K562 (cell line): Measurements from ENCODE around the gene EPHA4. TPM values are rescaled to one million over a fixed set of nuclear protein-coding genes. Genes with fewer than 3 reads are reported as not detected.

Source experiments
- ATAC-seq: fragments of 200-7000 bp; cut with Tn5 transposase; 3 replicates; pipeline ENCODE4 v1.9.1; 2020; ENCODE audit warnings: moderate library complexity
- BruUV-seq: library from RNA; stranded (reverse); fragments of 400-500 nt; replicated peaks from 2 replicates; lab custom pipeline; 2021; lab: Mats Ljungman, UMichigan
- CTCF ChIA-PET: fragments of 300-600 bp; formaldehyde crosslinking; extraction: SDS; loops from one replicate; lab custom pipeline; 2021; ENCODE audit warnings: low intra/inter-chr PET ratio; lab: Yijun Ruan, JAX
- POLR2A ChIA-PET: fragments of 300-600, 350-650 bp; sonication (Branson Sonifier 250); formaldehyde crosslinking; extraction: SDS; loops from one replicate; lab custom pipeline; 2021; ENCODE audit warnings: antibody characterized with exemption, inconsistent platforms; lab: Yijun Ruan, JAX
- DNase-seq, 4 experiments: peaks; one replicate each; pipeline versions ENCODE4 v3.0.0 to v3.0.0-alpha.2; 2011 to 2018; ENCODE audit warnings: low spot score in 3 of 4, mixed read lengths in 3 of 4; ENCODE audit errors: extremely low read depth in 1 of 4
- FAIRE-seq: peaks from 2 replicates; lab custom pipeline; 2011; peaks lifted over from hg19 to GRCh38; lab: Jason Lieb, UNC
- H2AFZ ChIP-seq: 2 replicates; pipeline ENCODE4 v1.6.0; 2011; ENCODE audit warnings: low read depth, low read length, control low read depth, inconsistent platforms
- H3K27ac ChIP-seq: fragments of 200-600 bp; 3 replicates; pipeline ENCODE4 v1.8.0; 2011; ENCODE audit warnings: low read depth, mild to moderate bottlenecking, control low read depth, inconsistent platforms, low read length, moderate library complexity, mixed read lengths; ENCODE audit errors: extremely low read depth
- H3K27me3 ChIP-seq, 2 experiments: fragments of 300-600 bp in 1 of 2; 2 replicates in 1 of 2; 3 replicates in 1 of 2; pipeline versions ENCODE4 v1.6.0 to v1.8.0; 2011; ENCODE audit warnings: inconsistent platforms in 2 of 2, low read length in 2 of 2, mild to moderate bottlenecking in 1 of 2, mixed read lengths in 1 of 2, moderate library complexity in 1 of 2; ENCODE audit not compliant: control insufficient read depth in 2 of 2, insufficient read depth in 2 of 2
- H3K36me3 ChIP-seq: fragments of 300-600 bp; 3 replicates; pipeline ENCODE4 v1.8.0; 2011; ENCODE audit warnings: mild to moderate bottlenecking, low read length, inconsistent platforms; ENCODE audit not compliant: control insufficient read depth, insufficient read depth
- H3K4me1 ChIP-seq, 2 experiments: fragments of 200-600 bp in 1 of 2; replicated peaks in 1 of 2; 2 replicates in 1 of 2; 3 replicates in 1 of 2; pipeline versions ENCODE4 v1.5.1 to v1.8.0; 2011; ENCODE audit warnings: inconsistent platforms in 2 of 2, low read length in 2 of 2, mild to moderate bottlenecking in 1 of 2, mixed read lengths in 1 of 2, moderate library complexity in 1 of 2; ENCODE audit not compliant: control insufficient read depth in 2 of 2, insufficient read depth in 2 of 2
- H3K4me2 ChIP-seq: 2 replicates; pipeline ENCODE4 v1.6.1; 2011; ENCODE audit warnings: low read length, control low read depth, inconsistent platforms, mixed read lengths; ENCODE audit not compliant: insufficient read depth
- H3K4me3 ChIP-seq: fragments of 200-600 bp; sonication (generic), shearing (Covaris generic); 2 replicates; pipeline ENCODE4 v1.5.1; 2016; ENCODE audit warnings: control low read depth, inconsistent platforms
- H3K79me2 ChIP-seq: fragments of 200-600 bp; 3 replicates; pipeline ENCODE4 v1.8.0; 2011; ENCODE audit warnings: low read length, inconsistent platforms; ENCODE audit not compliant: control insufficient read depth, insufficient read depth
- H3K9ac ChIP-seq, 2 experiments: 2 replicates each; pipeline versions ENCODE4 v1.6.0 to v1.6.1; 2011; ENCODE audit warnings: low read depth in 2 of 2, low read length in 2 of 2, control low read depth in 1 of 2, inconsistent platforms in 1 of 2, mild to moderate bottlenecking in 1 of 2, mixed read lengths in 1 of 2; ENCODE audit not compliant: insufficient read depth in 1 of 2
- H3K9me1 ChIP-seq: one replicate; pipeline ENCODE4 v1.6.0; 2011; ENCODE audit warnings: inconsistent platforms, mild to moderate bottlenecking, low read length, moderate library complexity; ENCODE audit not compliant: control insufficient read depth, insufficient read depth
- H3K9me3 ChIP-seq: replicated peaks from 2 replicates; pipeline ENCODE4 v1.5.1; 2011; ENCODE audit warnings: low read depth, low read length, inconsistent platforms; ENCODE audit not compliant: control insufficient read depth, insufficient read depth
- H4K20me1 ChIP-seq: replicated peaks from 2 replicates; pipeline ENCODE4 v1.6.1; 2011; ENCODE audit warnings: low read length, inconsistent platforms, mixed read lengths; ENCODE audit not compliant: control insufficient read depth, insufficient read depth
- BACH1 ChIP-seq: fragments of 200-800 bp; sonication (Bioruptor generic); IDR thresholded peaks from 2 replicates; pipeline ENCODE4 v1.6.1; 2016; ENCODE audit warnings: missing genetic modification characterization, missing compliant biosample characterization
- ELF2 ChIP-seq: fragments of 250-450 bp; sonication (Bioruptor Pico); IDR thresholded peaks from 2 replicates; pipeline ENCODE4 v1.5.0; 2021; ENCODE audit warnings: mild to moderate bottlenecking
- GABPB1 ChIP-seq: sonication (generic); formaldehyde crosslinking; IDR thresholded peaks from 2 replicates; pipeline ENCODE4 v1.8.0; 2022; ENCODE audit warnings: mild to moderate bottlenecking, missing genetic modification reagents
- RAD51 ChIP-seq: fragments of 450-650 bp; IDR thresholded peaks from 2 replicates; pipeline ENCODE4 v1.7.1; 2016; ENCODE audit warnings: low read depth, mild to moderate bottlenecking, borderline replicate concordance
- ZBTB5 ChIP-seq: fragments of 450-650 bp; IDR thresholded peaks from 2 replicates; pipeline ENCODE4 v1.6.1; 2017; ENCODE audit warnings: antibody characterized with exemption
- ZHX1 ChIP-seq: fragments of 150-350 bp; conservative IDR thresholded peaks from 2 replicates; pipeline ENCODE4 v1.6.1; 2014; ENCODE audit warnings: low read length
- ZNF57 ChIP-seq: fragments of 450-650 bp; formaldehyde crosslinking; IDR thresholded peaks from 2 replicates; pipeline ENCODE4 v1.4.0; 2020; ENCODE audit warnings: mild to moderate bottlenecking, moderate library complexity
- ZSCAN29 ChIP-seq: fragments of 450-650 bp; IDR thresholded peaks from 2 replicates; pipeline ENCODE4 v1.6.1; 2017
- WGBS: fragments of 100-300 bp; shearing (Covaris generic); methylation state at CpG from one replicate; pipeline ENCODE4 v1.1.6; 2016; ENCODE audit warnings: low coverage, mixed read lengths; ENCODE audit not compliant: insufficient coverage; ENCODE audit errors: missing lambda C conversion rate; 5-methylcytosine and 5-hydroxymethylcytosine counted together
- in situ Hi-C: fragments of 300-500 bp; cut with MboI; formaldehyde crosslinking; loops from 4 replicates; pipeline ENCODE4 v1.15.0; 2018; ENCODE audit warnings: inconsistent platforms, mixed read lengths
- intact Hi-C: fragments of 100-400 bp; cut with micrococcal nuclease; formaldehyde crosslinking; loops from 2 replicates; pipeline ENCODE4 v1.14.2; 2022
- polyA plus RNA-seq, 8 experiments: library from polyadenylated mRNA; depleted of rRNA in 4 of 8; stranded (reverse) in 5 of 8; unstranded in 3 of 8; fragments of >200 nt; fragmentation: Nextera tagmentation in 2 of 8; fragmentation: Illumina TruSeq in 1 of 8; extraction: Ambion mirVana in 2 of 8; extraction: Trizol in 1 of 8; gene quantifications; 2 replicates each; pipeline versions ENCODE4 v1.2.1 to v1.2.3, GENCODE V29; 2011 to 2014; ENCODE audit warnings: inconsistent platforms in 1 of 8, missing spikeins in 1 of 8
- total RNA-seq, 7 experiments: library from RNA; depleted of rRNA in 6 of 7; stranded (reverse); fragments of >200 nt in 6 of 7; fragmentation: Illumina TruSeq in 2 of 7; extraction: Trizol in 2 of 7; gene quantifications; 2 replicates each; pipeline versions ENCODE4 v1.2.1 to v1.2.3, GENCODE V29; 2011 to 2021; ENCODE audit warnings: low replicate concordance in 1 of 7
- TF ChIP-seq, protein P1 (sequence below): sonication (generic); formaldehyde crosslinking; IDR thresholded peaks from 2 replicates; pipeline ENCODE4 v1.8.0; 2022; ENCODE audit warnings: missing genetic modification reagents, mild to moderate bottlenecking, moderate library complexity, borderline replicate concordance
- TF ChIP-seq, protein P2 (sequence below): sonication (generic); formaldehyde crosslinking; IDR thresholded peaks from 2 replicates; pipeline ENCODE4 v1.8.1; 2023; ENCODE audit warnings: mild to moderate bottlenecking, missing genetic modification reagents
- TF ChIP-seq, protein P3 (sequence below): fragments of 250-450 bp; sonication (Bioruptor Pico); IDR thresholded peaks from 2 replicates; pipeline ENCODE4 v1.4.0; 2020; ENCODE audit warnings: mild to moderate bottlenecking, moderate library complexity, borderline replicate concordance

Gene EPHA4
- total and polyA plus RNA-seq, 9 of the 15 experiments (the other 6 are each of a cell fraction or from before 2014, with no cell fraction given) = 0.07 to 0.09 (median 0.07) TPM; not detected in 6

- Histone ChIP-seq H3K9me3 (no peaks in the 10 kb centered on the region), H3K79me2 (no peaks in the 10 kb centered on the region), H3K4me1 (no peaks in the 10 kb centered on the region), H3K9me1 (no peaks in the 10 kb centered on the region), H2AFZ (no peak overlapping the region), H3K9ac (no peak overlapping the region), H3K36me3 (no peaks in the 10 kb centered on the region), H4K20me1 (no peaks in the 10 kb centered on the region), H3K4me3 (no peak overlapping the region), H3K4me2 (no peak overlapping the region), H3K27ac (no peak overlapping the region), H3K27me3 (no peaks in the 10 kb centered on the region)
- WGBS = 1% methylated on average over 11 of the region's 11 CpGs
- in situ Hi-C loops (no loop called here), intact Hi-C loops (no loop called here)
- peak in 1 of 4 experiments; percentile 2 for DNase-seq
- no peak for FAIRE-seq
- no TSS peak for BruUV-seq
- ChIA-PET POLR2A (interaction anchor here (0.6 kb wide), 1 partner anchor 11 kb away, joined by 3 read pairs; no protein-coding TSS in a partner anchor), CTCF (no interaction called here)
- no peak for ATAC-seq
- TF ChIP-seq, protein P1, sequence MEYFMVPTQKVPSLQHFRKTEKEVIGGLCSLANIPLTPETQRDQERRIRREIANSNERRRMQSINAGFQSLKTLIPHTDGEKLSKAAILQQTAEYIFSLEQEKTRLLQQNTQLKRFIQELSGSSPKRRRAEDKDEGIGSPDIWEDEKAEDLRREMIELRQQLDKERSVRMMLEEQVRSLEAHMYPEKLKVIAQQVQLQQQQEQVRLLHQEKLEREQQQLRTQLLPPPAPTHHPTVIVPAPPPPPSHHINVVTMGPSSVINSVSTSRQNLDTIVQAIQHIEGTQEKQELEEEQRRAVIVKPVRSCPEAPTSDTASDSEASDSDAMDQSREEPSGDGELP (CRISPR knock-in tag) = peak; percentile 56; the same call in 1 of the 2 replicates
- TF ChIP-seq ZHX1 (no peak), ELF2 (no peak), BACH1 (tag) (no peak), RAD51 (no peak), ZBTB5 (no peak), ZSCAN29 (no peak), ZNF57 (no peak), GABPB1 (CRISPR knock-in tag) (no peak)
- TF ChIP-seq, protein P2, sequence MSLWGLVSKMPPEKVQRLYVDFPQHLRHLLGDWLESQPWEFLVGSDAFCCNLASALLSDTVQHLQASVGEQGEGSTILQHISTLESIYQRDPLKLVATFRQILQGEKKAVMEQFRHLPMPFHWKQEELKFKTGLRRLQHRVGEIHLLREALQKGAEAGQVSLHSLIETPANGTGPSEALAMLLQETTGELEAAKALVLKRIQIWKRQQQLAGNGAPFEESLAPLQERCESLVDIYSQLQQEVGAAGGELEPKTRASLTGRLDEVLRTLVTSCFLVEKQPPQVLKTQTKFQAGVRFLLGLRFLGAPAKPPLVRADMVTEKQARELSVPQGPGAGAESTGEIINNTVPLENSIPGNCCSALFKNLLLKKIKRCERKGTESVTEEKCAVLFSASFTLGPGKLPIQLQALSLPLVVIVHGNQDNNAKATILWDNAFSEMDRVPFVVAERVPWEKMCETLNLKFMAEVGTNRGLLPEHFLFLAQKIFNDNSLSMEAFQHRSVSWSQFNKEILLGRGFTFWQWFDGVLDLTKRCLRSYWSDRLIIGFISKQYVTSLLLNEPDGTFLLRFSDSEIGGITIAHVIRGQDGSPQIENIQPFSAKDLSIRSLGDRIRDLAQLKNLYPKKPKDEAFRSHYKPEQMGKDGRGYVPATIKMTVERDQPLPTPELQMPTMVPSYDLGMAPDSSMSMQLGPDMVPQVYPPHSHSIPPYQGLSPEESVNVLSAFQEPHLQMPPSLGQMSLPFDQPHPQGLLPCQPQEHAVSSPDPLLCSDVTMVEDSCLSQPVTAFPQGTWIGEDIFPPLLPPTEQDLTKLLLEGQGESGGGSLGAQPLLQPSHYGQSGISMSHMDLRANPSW = no peak
- TF ChIP-seq, protein P3, sequence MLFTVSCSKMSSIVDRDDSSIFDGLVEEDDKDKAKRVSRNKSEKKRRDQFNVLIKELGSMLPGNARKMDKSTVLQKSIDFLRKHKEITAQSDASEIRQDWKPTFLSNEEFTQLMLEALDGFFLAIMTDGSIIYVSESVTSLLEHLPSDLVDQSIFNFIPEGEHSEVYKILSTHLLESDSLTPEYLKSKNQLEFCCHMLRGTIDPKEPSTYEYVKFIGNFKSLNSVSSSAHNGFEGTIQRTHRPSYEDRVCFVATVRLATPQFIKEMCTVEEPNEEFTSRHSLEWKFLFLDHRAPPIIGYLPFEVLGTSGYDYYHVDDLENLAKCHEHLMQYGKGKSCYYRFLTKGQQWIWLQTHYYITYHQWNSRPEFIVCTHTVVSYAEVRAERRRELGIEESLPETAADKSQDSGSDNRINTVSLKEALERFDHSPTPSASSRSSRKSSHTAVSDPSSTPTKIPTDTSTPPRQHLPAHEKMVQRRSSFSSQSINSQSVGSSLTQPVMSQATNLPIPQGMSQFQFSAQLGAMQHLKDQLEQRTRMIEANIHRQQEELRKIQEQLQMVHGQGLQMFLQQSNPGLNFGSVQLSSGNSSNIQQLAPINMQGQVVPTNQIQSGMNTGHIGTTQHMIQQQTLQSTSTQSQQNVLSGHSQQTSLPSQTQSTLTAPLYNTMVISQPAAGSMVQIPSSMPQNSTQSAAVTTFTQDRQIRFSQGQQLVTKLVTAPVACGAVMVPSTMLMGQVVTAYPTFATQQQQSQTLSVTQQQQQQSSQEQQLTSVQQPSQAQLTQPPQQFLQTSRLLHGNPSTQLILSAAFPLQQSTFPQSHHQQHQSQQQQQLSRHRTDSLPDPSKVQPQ (CRISPR knock-in tag) = no peak
Observed at GRCh38 chr2:221465776-221466175, 106.3 kb downstream of the EPHA4 start.
